ENCODE data around the gene LTC4S.

DNA sequence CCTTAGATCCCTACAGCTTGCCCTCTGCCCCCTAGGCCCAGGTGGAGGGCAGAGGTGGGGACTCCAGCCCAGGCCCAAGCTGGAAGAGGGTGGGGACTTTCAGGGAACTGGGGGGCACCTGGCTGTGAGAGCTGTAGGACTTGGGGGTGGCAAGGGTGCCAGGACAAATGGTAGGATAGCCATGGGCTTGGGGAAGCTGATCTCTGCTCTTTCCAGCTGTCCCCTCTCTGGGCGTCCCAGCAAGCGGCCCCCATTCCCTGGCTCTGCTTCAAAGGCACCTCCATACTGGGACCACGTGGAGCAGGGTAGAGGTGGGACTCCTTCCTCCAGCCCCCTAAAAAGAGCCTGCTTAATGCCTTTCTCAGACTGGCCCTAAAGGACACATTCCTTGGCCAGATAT lies 385 bp downstream of the LTC4S start:
- no peak for TF ChIP-seq JUND (IDR thresholded peaks at IDR 0.05)
- TF ChIP-seq, protein P1, sequence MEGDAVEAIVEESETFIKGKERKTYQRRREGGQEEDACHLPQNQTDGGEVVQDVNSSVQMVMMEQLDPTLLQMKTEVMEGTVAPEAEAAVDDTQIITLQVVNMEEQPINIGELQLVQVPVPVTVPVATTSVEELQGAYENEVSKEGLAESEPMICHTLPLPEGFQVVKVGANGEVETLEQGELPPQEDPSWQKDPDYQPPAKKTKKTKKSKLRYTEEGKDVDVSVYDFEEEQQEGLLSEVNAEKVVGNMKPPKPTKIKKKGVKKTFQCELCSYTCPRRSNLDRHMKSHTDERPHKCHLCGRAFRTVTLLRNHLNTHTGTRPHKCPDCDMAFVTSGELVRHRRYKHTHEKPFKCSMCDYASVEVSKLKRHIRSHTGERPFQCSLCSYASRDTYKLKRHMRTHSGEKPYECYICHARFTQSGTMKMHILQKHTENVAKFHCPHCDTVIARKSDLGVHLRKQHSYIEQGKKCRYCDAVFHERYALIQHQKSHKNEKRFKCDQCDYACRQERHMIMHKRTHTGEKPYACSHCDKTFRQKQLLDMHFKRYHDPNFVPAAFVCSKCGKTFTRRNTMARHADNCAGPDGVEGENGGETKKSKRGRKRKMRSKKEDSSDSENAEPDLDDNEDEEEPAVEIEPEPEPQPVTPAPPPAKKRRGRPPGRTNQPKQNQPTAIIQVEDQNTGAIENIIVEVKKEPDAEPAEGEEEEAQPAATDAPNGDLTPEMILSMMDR (IDR thresholded peaks at IDR 0.05; ENCODE audit: low read depth, low read length, missing input control), result no peak
